ENCODE results near the gene MLLT6. TPM values are rescaled to one million over a fixed set of nuclear protein-coding genes. Genes with fewer than 3 reads are reported as not detected.

Gene MLLT6
- total and polyA plus RNA-seq, 2 of the 13 experiments (the other 11 are each of a cell fraction or from before 2014, with no cell fraction given), result 50.7 to 69.5 TPM

- TF ChIP-seq ZNF574 (CRISPR knock-in tag; IDR thresholded peaks at IDR 0.05), result peak; percentile 64
- peak; percentile 89 for TF ChIP-seq ARNTL (CRISPR knock-in tag; IDR thresholded peaks at IDR 0.05)
- TF ChIP-seq ZNF605 (CRISPR knock-in tag; IDR thresholded peaks at IDR 0.05), result peak; percentile 95; the same call in 1 of the 2 replicates
- TF ChIP-seq NCOA5 (CRISPR knock-in tag; IDR thresholded peaks at IDR 0.05), result no peak
- no peak; the same call in 1 of the 2 replicates for TF ChIP-seq GATA4 (IDR thresholded peaks at IDR 0.05; ENCODE audit: borderline replicate concordance, low read depth)
- 0 out of 2 replicates have a peak, but pooled peaks have one; percentile 7 for TF ChIP-seq REXO4 (CRISPR knock-in tag; IDR thresholded peaks at IDR 0.05; ENCODE audit: borderline replicate concordance)
- TF ChIP-seq KLF13 (CRISPR knock-in tag; IDR thresholded peaks at IDR 0.05), result no peak
- TF ChIP-seq FOXJ3 (CRISPR knock-in tag; IDR thresholded peaks at IDR 0.05; ENCODE audit: borderline replicate concordance), result peak; percentile 57; the same call in 1 of the 2 replicates
- TF ChIP-seq ETS1 (CRISPR knock-in tag; IDR thresholded peaks at IDR 0.05), result no peak; the same call in 1 of the 2 replicates
- peak; percentile 67 for TF ChIP-seq ZFX (CRISPR knock-in tag; IDR thresholded peaks at IDR 0.05; ENCODE audit: low read depth)
- TF ChIP-seq ZNF280B (CRISPR knock-in tag; IDR thresholded peaks at IDR 0.05; ENCODE audit: borderline replicate concordance), result no peak
- peak; percentile 33; the same call in 1 of the 2 replicates for TF ChIP-seq PBX2 (CRISPR knock-in tag; IDR thresholded peaks at IDR 0.05)
- TF ChIP-seq ZKSCAN1 (IDR thresholded peaks at IDR 0.05; ENCODE audit: low read length), result no peak; the same call in 1 of the 2 replicates
- 0 out of 2 replicates have a peak, but pooled peaks have one; percentile 55 for TF ChIP-seq EEA1 (CRISPR knock-in tag; IDR thresholded peaks at IDR 0.05; ENCODE audit: borderline replicate concordance)
- TF ChIP-seq KLF9 (CRISPR knock-in tag; IDR thresholded peaks at IDR 0.05; ENCODE audit: low read depth), result peak; percentile 73; the same call in 1 of the 2 replicates
- peak; percentile 58; the same call in 1 of the 2 replicates for TF ChIP-seq ZNF788 (CRISPR knock-in tag; IDR thresholded peaks at IDR 0.05; ENCODE audit: borderline replicate concordance)
- TF ChIP-seq PCBP2 (optimal IDR thresholded peaks at IDR 0.05; ENCODE audit: low read depth, low read length, poor library complexity, severe bottlenecking), result peak; percentile 21
These were observed 47.9 kb upstream of the MLLT6 start (continued) for GRCh38 chr17:38656959-38657823.

Data from HepG2 (cell line).